ENCODE measurements around the gene ZNF710. TPM values are rescaled to one million over a fixed set of nuclear protein-coding genes. Genes with fewer than 3 reads are reported as not detected.
"Not testable (repeated sequence)": the region's sequence is repeated elsewhere in the genome, so short reads cannot be mapped to it uniquely, and the experiment has no call there.

ZNF710 gene
- 10 to 100 TPM; 28.9 to 41.5 (median 33.5) TPM for polyA plus RNA-seq (ENCODE audit: insufficient read depth in 1 of 5, insufficient read length in 5 of 5, low replicate concordance in 1 of 5)
- long read RNA-seq, donor 1, partial matches to known transcripts = 194 of 205 reads
- long read RNA-seq, donor 1, other reads (novel, unspliced or antisense) = 8 of 205 reads
- long read RNA-seq, donor 2, full-length matches to known transcripts = 4 of 85 reads
- long read RNA-seq, donor 2, partial matches to known transcripts = 81 of 85 reads
- long read RNA-seq, donor 2, other reads (novel, unspliced or antisense) = 0 of 85 reads
- long read RNA-seq, donor 3, full-length matches to known transcripts = 7 of 14 reads
- long read RNA-seq, donor 3, partial matches to known transcripts = 7 of 14 reads
- long read RNA-seq, donor 3, other reads (novel, unspliced or antisense) = 0 of 14 reads
- long read RNA-seq, donor 4, partial matches to known transcripts = 0 of 3 reads
- long read RNA-seq, donor 4, other reads (novel, unspliced or antisense) = 0 of 3 reads
- long read RNA-seq, donor 5, partial matches to known transcripts = 173 of 179 reads
- long read RNA-seq, donor 5, other reads (novel, unspliced or antisense) = 6 of 179 reads
- long read RNA-seq, donor 6, full-length matches to known transcripts = 4 of 155 reads
- long read RNA-seq, donor 6, partial matches to known transcripts = 143 of 155 reads
- long read RNA-seq, donor 6, other reads (novel, unspliced or antisense) = 8 of 155 reads
- long read RNA-seq, donor 7, full-length matches to known transcripts = 2 of 229 reads
- long read RNA-seq, donor 7, partial matches to known transcripts = 221 of 229 reads
- long read RNA-seq, donor 7, other reads (novel, unspliced or antisense) = 6 of 229 reads
- long read RNA-seq, donor 8, partial matches to known transcripts = 25 of 76 reads
- long read RNA-seq, donor 8, other reads (novel, unspliced or antisense) = 50 of 76 reads

- peak; percentile 74 to 79 for DNase-seq
Measured at GRCh38 chr15:90001062-90001682, at the start of gene ZNF710. Gene ZNF710 (plus strand): TSS chr15:90001324. CDS start chr15:90067138, 65,814 bp downstream.

GRCh38 chr15:89954541-89954940 is 46.6 kb upstream of the ZNF710 start:
- no peak for DNase-seq

GRCh38 chr15:89955449-89955998 is 45.6 kb upstream of the ZNF710 start:
- not testable (repeated sequence) for DNase-seq

GRCh38 chr15:89958107-89958805 is 42.9 kb upstream of the ZNF710 start:
- DNase-seq = no peak

- no peak for DNase-seq
Measured at GRCh38 chr15:89963301-89964231, 37.6 kb upstream of the ZNF710 start.

GRCh38 chr15:89964232-89964954 is 36.7 kb upstream of the ZNF710 start:
- DNase-seq = no peak

GRCh38 chr15:89967881-89968280 is 33.2 kb upstream of the ZNF710 start:
- no peak for DNase-seq

- DNase-seq = peak; percentile 25 to 41
Measured at GRCh38 chr15:89971592-89971997, 29.5 kb upstream of the ZNF710 start.

GRCh38 chr15:89972085-89972484 is 29.0 kb upstream of the ZNF710 start:
- DNase-seq = no peak

- no peak for DNase-seq
Measured at GRCh38 chr15:89975482-89976245, 25.5 kb upstream of the ZNF710 start.

- DNase-seq = no peak
Measured at GRCh38 chr15:89976246-89976600, 24.9 kb upstream of the ZNF710 start.

- not testable (repeated sequence) for DNase-seq
Measured at GRCh38 chr15:89977836-89978235, 23.3 kb upstream of the ZNF710 start.

GRCh38 chr15:89978914-89979313 is 22.2 kb upstream of the ZNF710 start:
- no peak for DNase-seq

- no peak for DNase-seq
Measured at GRCh38 chr15:89980896-89981295, 20.2 kb upstream of the ZNF710 start.

- DNase-seq = no peak
Measured at GRCh38 chr15:89982315-89983055, 18.6 kb upstream of the ZNF710 start.

GRCh38 chr15:89984001-89984400 is 17.1 kb upstream of the ZNF710 start:
- DNase-seq = no peak

- DNase-seq = no peak
Measured at GRCh38 chr15:89984421-89985010, 16.6 kb upstream of the ZNF710 start.
